NCI-H774 (cell line): ENCODE data around the gene PRDM7.

Source experiments
- DNase-seq: peaks from one replicate; lab custom pipeline; 2025; lab: John Stamatoyannopoulos, UW

PRDM7 gene

DNA sequence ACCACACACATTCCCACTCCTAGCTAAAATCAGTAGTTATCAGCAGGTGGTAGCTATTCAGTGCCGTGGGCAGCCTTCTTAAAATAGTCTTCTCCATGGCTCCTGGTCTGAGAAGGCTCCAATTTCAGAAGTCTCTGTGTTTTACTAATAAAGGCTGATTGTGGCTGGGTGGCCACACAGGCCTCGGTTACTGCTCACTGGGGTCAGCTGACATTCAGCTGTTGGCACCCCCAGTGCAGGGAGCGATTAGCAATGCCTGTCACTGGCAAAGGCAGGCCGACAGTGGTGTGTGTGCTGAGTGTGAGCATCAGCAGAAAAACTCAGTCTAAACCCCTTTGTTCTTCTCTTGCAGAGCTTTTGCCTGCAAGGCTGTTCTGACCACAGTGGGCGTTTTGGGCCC lies 41.2 kb downstream of the PRDM7 start:
- no peak for DNase-seq

DNA sequence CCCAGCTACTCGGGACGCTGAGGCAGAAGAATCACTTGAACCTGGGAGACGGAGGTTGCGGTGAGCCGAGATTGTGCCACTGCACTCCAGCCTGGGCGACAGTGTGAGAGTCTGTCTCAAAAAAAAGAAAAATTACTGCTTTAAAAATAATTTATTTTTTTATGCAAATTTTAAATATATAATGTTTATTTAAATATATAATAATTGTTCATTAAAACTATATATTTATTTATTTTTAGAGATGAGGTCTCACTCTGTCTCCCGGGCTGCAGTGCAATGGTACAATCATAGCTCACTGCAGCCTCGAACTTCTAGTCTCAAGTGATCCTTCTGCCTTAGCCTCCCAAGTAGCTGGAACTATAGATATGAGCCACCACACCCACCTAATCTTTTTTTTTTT lies 42.6 kb downstream of the PRDM7 start:
- no peak for DNase-seq

DNA sequence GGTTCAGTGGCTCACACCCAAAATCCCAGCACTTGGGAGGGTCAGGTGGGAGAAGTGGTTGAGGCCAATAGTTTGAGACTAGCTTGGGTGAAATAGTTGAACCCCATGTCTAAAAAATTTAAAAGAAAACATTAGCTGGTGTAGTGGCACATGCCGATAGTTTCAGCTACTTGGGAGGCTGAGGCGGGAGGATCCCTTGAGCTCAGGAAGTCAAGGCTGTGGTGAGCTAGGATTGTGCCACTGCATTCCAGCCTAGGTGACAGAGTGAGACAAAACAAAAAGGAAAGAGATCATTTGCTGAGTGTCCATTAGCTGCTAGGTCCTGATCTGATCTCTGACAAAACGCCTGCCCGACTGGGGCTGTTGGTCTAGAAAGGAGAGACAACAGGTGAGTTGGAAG lies 43.7 kb downstream of the PRDM7 start:
- no peak for DNase-seq

DNA sequence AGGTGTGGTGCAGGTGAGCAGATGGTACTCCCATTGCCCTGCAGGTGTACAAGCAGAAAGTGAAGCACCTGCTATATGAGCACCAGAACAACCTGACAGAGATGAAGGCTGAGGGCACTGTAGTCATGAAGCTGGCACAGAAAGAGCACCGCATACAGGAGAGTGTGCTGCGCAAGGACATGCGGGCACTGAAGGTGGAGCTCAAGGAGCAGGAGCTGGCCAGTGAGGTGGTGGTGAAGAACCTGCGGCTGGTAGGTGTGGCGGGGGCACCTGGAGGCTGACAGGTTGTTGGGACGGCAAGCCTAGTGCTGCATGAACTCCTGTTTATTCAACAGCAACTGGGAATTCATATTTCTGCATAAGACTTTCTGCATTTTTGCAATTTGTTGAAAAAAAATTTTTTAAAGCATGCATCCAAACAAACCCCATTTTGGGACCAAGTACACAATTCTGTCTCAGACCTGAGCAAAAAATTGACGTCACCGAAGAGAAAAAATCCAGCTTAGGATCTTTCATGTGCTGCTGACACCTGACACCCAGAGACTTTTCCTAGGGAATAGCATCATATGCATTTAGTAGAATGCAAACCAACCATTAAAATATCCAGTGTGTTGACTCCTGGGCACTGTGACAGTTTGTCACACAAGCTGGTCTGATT lies 44.3 kb downstream of the PRDM7 start:
- DNase-seq = no peak

DNA sequence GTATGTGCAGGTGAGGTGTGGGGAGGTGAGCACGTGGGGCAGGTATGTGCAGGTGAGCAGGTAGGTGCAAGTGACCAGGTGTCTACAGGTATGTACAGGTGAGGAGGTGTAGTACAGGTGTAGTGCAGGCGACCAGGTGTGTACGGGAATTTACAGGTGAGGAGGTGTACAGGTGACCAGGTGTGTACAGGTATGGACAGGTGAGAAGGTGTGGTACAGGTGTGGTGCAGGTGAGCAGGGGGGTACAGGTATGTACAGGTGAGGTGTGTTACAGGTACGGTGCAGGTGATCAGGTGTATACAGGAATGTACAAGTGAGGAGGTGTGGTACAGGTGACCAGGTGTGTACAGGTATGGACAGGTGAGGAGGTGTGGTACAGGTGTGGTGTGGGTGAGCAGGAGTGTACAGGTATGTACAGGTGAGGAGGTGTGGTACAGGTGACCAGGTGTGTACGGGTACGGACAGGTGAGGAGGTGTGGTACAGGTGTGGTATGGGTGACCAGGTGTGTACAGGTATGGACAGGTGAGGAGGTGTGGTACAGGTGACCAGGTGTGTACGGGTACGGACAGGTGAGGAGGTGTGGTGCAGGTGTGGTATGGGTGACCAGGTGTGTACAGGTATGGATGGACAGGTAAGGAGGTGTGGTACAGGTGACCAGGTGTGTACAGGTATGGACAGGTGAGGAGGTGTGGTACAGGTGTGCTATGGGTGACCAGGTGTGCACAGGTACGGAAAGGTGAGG lies 45.0 kb downstream of the PRDM7 start:
- no peak for DNase-seq

DNA sequence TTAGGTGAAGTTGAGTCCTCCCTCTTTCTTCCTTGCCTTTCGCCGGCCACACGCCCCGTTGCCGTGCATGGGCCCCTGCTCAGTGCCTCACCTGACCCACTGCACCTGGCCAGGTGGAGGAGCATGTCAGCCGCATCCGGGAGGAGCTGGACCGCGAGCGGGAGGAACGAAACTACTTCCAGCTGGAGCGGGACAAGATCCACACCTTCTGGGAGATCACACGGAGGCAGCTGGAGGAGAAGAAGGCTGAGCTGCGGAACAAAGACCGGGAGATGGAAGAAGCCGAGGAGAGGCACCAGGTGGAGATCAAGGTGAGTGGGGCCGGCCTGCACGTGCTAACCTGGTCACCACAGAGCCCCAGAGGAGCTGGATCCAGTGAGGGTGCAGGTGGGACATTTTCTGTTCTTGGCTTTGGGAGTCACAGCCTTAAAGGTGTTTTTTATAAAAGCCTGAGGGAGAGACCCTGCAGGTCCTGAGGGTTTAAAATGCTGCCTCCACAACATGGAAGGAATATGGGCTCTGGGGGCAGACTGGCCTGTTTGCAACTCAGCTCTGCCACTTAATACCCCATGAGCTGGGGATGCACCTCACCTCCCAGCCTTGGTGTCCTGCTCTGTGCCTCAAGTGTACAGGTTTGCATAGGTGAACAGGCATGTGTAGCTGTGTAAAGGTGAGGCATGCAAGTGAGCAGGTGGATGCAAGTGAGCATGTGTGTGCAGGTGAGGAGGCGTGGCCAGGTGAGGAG lies 45.8 kb downstream of the PRDM7 start:
- DNase-seq = no peak

DNA sequence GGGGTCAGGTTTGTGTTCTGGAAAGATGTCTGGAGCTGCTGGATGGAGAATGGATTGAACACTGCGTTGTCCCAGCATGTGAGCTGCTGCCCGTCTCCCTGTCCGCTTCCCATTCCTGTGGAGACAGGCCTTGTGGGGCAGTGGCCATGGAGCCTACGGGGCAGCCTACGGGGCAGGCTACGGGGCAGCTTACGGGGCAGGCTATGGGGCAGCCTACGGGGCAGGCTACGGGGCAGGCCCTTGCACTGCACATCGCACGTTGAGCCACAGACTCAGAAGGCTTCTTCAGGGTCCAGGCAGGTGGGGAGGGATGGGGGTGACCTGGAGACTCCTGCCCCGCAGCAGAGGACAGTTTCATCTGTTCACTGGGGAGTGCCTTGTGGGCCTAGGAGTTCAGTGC lies 48.1 kb downstream of the PRDM7 start:
- no peak for DNase-seq

DNA sequence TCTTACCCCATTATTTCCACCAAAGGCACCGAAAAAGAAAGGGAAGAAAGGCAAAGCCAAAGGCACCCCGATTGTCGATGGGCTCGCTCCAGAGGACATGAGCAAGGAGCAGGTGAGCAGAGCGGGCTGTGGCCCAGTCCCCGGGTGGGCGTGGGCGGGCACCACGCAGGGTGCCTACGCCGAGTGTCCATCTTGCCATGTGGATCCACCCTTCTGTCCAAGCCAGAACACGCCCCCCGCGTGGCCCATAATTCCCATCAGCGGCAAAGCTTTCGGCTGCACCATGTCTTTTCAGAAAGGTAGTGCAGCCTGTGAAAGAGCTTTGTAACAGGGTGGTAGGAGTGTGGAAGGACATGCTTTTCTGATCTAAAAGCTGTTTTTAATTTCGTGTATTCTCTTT lies 49.5 kb downstream of the PRDM7 start:
- DNase-seq = no peak

DNA sequence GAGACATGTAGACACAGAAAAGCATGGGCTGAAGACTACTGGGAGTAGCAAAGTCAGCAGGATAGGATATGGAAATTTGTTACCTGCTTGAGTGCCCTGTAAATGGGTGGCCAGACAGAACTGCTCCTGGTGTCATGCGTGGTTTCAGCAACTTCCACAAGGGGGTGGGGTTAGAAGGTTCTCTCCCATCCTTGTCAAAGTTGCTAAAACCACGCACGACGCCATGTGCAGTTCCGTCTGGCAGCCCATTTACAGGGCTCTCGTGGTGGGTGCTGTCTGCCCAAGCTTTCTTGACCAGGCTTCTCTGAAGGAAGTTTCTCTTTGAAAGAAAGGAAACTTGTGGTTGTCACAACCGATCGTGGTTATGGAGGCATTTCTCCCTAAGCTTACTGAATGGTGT lies 51.0 kb downstream of the PRDM7 start:
- no peak for DNase-seq

DNA sequence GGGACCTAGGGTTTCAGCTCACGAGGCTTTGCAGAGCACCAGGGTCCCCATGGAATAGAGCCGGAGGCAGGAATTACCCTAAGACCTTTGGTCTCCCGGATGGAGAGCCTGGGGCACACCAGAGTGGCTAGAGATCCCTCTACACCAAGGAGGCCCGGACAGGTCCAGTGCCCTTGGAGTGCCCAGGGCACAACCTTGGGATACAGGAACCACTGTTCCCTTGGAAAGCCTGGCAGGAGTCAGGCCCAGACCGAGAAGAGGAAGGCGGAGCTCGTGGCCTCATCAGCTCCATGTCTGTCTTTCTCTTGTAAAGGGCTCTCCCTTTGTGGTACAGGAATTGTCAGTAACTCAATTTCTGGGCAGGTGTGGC lies 54.1 kb downstream of the PRDM7 start:
- no peak for DNase-seq

DNA sequence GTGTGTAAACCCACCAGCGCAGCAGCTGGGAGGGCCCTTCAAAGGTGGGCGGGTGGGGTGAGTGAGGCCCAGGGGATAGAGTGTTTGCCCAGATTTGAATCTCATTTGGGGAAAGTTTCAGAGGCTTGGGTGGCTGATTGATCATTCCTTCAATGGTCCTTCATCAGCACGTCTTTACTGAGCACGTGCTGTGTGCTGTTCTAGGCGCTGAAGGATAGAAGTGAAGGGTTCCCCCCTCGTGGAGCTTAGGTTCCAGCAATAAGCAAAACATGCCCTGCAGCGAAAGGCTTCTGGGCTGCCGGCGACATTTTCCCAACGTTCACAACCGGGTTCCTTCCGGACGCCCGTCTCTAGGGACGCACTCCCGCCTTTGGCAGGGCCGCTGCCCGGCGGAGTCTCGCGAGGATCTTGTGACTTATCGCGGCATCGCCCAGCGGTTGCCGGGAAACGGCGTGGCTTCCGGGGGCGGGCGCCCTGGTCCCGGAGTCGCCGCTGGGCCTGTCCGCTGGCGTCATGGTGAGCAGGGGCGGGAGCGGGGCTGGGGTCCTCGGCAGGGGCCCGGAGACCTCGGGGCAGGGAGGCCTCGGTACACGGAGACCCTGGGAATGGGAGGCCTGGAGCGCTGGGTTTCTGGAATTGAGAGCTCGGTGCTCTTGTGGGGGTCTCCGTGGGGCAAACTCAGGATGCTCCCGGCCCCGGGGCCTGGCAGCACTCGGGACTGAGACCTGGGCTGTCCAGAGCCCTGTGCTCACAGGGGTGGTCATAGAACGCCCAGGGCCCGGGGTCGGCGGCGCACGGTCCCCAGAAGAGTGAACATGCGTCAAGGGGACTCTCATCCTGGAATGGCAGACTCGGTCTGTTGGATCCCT lies 54.7 kb downstream of the PRDM7 start:
- DNase-seq = peak; percentile 74

DNA sequence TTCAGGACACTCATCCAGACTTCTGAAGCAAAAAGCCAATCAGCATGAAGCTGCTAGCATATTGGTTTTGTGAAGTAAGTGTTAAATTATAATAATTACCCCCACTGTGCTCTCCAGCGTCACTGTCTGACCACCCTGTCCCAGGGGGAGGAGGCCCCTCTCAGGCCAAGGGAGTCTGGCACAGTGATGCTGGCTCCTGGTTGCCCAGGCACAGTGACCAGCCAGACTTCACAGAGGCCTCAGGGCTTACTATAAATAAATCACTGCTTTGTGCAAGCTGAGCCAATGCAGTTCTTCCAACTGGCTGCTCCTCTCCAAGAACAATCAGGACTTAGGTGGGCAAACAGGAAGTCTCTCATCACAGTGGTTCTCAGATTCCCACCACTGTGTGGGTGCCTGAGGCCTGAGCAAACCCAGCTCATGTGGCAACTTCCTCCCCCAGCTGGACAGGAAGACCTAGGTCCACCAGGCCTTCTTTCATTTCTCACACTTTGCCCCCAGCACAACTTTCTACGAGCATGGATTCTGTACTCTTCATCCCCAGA lies 56.2 kb downstream of the PRDM7 start:
- DNase-seq = no peak

DNA sequence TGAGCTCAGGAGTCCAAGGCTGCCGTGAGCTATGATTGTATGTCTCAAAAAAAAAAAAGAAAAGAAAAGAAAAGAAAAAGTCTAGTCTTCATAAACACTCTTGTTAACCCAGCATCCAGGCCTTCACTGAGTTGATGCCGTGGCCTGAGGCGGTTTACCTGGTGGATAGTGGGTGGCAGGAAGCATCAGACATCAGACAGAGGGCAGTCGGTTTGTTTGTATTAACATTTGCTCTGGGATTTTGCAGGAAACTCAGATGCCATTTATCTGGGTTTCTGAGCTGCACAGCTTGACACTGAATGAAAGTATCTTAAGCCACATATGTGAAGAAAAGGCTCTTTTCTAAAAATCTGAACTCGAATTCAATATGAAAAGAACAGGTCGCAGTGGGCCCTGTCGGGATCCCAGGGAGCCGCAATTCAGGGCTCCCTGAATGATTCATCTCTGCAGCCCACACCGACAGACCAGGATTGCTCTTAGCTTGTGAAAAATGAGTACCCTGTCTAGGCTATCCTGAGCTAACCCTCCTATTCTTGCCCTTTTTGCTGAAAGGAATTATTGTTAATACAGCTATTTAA lies 56.8 kb downstream of the PRDM7 start:
- DNase-seq = no peak

DNA sequence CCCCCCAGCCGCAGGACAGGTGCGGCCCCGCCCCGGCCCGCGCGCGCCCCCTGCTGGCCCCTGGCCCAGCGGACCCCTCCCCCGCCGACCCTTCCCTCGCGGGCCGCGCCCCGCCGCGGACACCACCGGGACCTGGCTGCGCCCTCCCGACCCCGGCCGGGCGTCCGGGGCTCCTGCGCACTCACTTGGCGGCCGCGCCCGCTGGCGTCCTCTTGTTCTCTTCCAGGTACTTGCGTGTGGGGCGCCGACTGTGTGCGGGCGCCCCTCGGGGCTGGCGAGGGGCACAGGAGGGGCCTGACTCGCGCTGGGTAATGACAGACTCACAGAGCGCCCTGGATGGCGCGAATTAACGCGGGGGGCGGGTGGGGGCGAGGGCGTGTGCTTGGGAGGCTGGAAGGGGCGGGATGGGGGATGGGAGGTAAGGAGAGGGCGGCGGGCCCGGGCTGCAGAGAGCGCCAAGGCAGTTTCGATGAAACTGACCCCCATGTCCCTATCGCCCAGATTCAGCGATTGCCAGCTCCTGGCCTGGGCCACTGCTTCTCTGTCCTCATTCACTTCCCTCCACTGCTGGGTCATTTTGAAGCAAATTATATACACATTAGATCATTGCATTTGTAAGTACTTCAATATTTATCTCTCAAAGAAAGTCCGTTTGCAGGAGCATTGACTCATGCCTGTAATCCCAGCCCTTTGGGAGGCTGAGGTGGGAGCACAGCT lies 57.4 kb downstream of the PRDM7 start:
- DNase-seq = no peak

DNA sequence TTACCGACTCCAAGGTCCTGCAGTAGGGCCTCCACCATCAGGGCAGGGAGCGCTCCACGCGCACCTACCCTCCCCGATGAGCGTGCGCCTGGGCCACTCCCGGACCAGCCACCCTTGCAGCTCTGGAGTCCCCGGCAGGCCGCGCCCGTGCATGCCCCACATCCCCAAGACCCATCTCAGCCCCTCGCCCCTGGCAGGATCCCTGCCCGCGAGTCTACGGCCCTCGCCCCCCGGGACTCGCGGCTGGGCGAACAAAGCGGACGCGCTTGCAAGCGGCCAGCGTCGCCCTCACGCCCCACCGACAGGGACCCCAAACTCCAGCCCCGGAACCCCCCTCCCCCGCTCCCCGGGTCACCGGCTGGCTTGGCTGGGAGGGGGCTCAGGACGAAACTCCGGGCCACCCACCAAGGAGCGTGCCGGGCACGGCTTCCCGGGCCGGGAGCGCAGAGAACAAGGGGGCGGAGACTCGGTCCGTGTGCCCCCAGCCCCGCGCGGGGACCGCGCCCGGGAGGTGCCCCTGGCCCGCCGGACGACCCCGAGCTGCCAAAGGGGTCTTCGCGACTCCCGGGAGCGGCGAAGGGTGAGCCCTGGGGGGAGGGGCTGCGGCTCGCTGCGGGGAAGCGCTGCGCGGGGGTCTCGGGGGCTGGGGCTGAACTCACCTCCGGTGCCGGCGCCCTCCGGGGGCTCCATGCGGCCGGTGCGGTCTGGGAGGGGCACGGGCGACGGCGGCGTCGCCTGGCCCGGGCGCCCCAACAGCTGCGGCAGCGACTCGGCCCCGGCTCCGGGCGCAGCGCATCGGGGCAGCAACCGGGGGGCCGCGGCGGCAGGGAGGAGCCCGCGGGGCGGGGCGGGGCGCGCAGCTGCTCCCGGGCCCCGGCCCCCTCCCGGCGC lies 58.2 kb downstream of the PRDM7 start, which contains the start of gene DBNDD1:
Gene DBNDD1, minus strand, starts transcription at position 805 of the 891 bp plus-strand sequence. Its CDS starts 115 bp downstream, at position 690.
- no peak for DNase-seq

DNA sequence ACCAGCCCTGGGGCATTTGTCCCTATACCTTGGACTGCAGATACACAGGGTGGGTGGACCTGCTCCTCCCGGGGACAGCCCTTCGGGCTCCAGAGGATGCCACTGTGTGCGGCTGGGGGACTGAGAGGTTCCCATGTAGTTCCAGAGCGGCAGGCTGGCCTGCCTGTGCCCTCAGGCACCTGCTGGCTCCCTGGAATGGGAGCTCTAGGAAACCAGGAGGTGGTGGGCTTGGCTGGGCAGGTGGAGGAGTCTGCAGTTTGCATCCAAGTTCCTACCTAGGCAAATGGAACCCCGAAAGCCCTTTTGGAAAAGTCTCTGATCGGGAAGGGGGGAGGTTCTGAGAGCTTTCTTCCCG lies 58.9 kb downstream of the PRDM7 start:
- DNase-seq = no peak

DNA sequence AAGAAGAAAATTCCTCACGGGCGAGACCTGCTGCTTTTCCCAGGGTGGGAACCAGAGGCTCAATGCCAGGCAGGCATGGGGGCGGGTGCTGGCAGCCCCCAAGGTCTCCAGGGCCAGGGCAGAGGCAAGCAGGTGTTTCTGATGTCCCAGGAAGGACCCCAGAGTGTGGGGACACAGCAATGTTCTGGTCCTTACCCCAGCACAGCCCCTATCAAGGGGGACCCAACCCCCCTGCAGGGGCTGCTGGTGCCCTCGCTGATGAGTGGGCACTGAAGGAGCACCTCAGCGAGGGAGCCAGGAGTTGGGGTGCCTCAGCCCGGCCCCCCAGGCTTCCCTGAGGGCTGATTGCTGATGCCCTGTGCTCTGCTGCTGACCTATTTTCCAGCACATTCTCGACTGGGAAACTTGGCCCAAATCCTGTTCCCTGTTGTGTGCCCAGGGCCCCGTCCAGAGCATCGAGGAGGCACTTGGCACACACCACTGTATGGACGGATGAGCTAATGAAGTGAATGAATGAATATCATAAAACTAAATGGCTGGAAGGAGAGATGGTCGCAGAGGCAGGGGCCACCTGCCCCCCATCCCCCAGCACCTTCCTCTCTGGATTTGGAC lies 60.7 kb downstream of the PRDM7 start:
- no peak for DNase-seq

DNA sequence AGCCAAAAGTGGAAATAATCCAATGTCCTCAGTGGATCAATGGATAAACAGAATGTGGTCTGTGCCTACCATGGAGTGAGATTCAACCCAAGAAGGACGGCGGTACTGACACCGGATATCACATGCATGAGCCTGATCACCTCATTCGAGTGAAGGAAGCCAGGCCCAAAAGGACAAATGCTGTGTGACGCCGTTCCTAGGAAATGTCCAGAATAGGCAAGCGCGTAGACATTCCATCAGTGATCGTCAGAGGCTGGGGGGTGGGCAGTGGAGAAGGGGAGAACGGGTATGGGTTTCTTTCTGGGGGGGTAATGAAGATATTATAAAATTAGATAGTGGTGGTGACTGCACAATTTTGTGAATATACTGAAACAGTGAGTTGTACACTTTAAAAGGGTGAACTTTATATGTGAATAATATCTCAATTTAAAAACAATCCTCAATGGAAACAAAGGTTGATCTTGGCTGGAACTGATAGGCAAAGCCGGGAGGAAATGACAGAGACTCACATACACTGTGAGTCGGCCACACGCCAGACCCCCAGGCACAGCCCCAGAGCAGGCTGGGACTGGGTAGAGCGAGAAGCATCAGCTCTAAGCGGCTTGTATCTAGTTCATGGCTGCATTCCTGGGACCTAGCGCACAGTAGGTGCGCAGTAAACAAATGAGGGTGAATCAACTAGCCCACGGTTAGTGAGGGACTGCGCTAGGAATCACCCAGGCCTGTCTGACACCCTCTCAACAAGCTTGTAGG lies 61.4 kb downstream of the PRDM7 start:
- DNase-seq = no peak
